ENCODE data around the gene ZSWIM1. TPM values are rescaled to one million over a fixed set of nuclear protein-coding genes. Genes with fewer than 3 reads are reported as not detected.

ZSWIM1 gene
- total and polyA plus RNA-seq, 2 of the 13 experiments (the other 11 are each of a cell fraction or from before 2014, with no cell fraction given), result 9.5 to 11.7 TPM

GRCh38 chr20:45861221-45862075 lies 19.6 kb upstream of the ZSWIM1 start (continued):
- TF ChIP-seq, protein P1, sequence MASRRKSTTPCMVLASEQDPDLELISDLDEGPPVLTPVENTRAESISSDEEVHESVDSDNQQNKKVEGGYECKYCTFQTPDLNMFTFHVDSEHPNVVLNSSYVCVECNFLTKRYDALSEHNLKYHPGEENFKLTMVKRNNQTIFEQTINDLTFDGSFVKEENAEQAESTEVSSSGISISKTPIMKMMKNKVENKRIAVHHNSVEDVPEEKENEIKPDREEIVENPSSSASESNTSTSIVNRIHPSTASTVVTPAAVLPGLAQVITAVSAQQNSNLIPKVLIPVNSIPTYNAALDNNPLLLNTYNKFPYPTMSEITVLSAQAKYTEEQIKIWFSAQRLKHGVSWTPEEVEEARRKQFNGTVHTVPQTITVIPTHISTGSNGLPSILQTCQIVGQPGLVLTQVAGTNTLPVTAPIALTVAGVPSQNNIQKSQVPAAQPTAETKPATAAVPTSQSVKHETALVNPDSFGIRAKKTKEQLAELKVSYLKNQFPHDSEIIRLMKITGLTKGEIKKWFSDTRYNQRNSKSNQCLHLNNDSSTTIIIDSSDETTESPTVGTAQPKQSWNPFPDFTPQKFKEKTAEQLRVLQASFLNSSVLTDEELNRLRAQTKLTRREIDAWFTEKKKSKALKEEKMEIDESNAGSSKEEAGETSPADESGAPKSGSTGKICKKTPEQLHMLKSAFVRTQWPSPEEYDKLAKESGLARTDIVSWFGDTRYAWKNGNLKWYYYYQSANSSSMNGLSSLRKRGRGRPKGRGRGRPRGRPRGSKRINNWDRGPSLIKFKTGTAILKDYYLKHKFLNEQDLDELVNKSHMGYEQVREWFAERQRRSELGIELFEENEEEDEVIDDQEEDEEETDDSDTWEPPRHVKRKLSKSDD (CRISPR knock-in tag; IDR thresholded peaks at IDR 0.05; ENCODE audit: low read depth), result no peak
- TF ChIP-seq SRSF9 (IDR thresholded peaks at IDR 0.05; ENCODE audit: borderline replicate concordance, insufficient read depth, low read depth, low read length, poor library complexity, severe bottlenecking) (no peak), CENPBD1 (CRISPR knock-in tag; IDR thresholded peaks at IDR 0.05; ENCODE audit: borderline replicate concordance, low read depth) (no peak), ZNF652 (CRISPR knock-in tag; IDR thresholded peaks at IDR 0.05; ENCODE audit: borderline replicate concordance, low read depth) (no peak), E2F5 (CRISPR knock-in tag; conservative IDR thresholded peaks at IDR 0.05) (no peak), HMGA1 (CRISPR knock-in tag; conservative IDR thresholded peaks at IDR 0.05) (no peak), GATAD1 (CRISPR knock-in tag; IDR thresholded peaks at IDR 0.05) (no peak), ZNF44 (CRISPR knock-in tag; IDR thresholded peaks at IDR 0.05) (no peak), EHMT2 (IDR thresholded peaks at IDR 0.05; ENCODE audit: borderline replicate concordance, low read depth, low read length) (no peak; the same call in 1 of the 2 replicates), TAF15 (IDR thresholded peaks at IDR 0.05; ENCODE audit: low read depth, low read length, poor library complexity, severe bottlenecking) (no peak), ZFP41 (CRISPR knock-in tag; IDR thresholded peaks at IDR 0.05; ENCODE audit: borderline replicate concordance) (no peak), SNAPC2 (CRISPR knock-in tag; IDR thresholded peaks at IDR 0.05) (no peak), KDM3A (CRISPR knock-in tag; IDR thresholded peaks at IDR 0.05; ENCODE audit: low read depth) (no peak), SAP130 (CRISPR knock-in tag; IDR thresholded peaks at IDR 0.05; ENCODE audit: low read depth) (0 out of 2 replicates have a peak, but pooled peaks have one; percentile 35), ZNF850 (CRISPR knock-in tag; conservative IDR thresholded peaks at IDR 0.05) (0 out of 2 replicates have a peak, but pooled peaks have one; percentile 70), ATF2 (CRISPR knock-in tag; IDR thresholded peaks at IDR 0.05) (no peak), YEATS2 (CRISPR knock-in tag; IDR thresholded peaks at IDR 0.05; ENCODE audit: borderline replicate concordance) (no peak)
- TF ChIP-seq, protein P2, sequence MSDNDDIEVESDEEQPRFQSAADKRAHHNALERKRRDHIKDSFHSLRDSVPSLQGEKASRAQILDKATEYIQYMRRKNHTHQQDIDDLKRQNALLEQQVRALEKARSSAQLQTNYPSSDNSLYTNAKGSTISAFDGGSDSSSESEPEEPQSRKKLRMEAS (IDR thresholded peaks at IDR 0.05), result no peak
- TF ChIP-seq, protein P3, sequence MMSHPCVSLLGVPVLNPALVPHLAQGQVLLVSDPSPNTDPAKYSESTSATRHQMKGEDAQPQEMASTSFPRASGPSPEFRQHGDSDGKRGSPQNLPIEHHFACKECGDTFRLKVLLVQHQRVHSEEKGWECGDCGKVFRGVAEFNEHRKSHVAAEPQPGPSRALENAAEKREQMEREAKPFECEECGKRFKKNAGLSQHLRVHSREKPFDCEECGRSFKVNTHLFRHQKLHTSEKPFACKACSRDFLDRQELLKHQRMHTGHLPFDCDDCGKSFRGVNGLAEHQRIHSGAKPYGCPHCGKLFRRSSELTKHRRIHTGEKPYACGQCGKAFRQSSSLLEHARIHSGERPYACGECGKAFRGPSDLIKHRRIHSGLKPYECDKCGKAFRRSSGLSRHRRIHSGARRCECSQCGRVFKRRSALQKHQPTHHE (CRISPR knock-in tag; IDR thresholded peaks at IDR 0.05; ENCODE audit: borderline replicate concordance), result no peak
